SK-N-MC (cell line): ENCODE measurements around the gene THADA.

ENCODE experiments used
- DNase-seq: peaks from one replicate; pipeline ENCODE4 v3.0.0-alpha.2; 2011; ENCODE audit warnings: low read depth, low spot score
- H3K27ac ChIP-seq: fragments of 200-600 bp; sonication (generic); 2 replicates; pipeline ENCODE4 v1.5.1; 2016; ENCODE audit warnings: mixed run types
- H3K36me3 ChIP-seq: fragments of 200-600 bp; sonication (generic); 2 replicates; pipeline ENCODE4 v1.6.1; 2017; ENCODE audit warnings: antibody characterized with exemption, low read length, mixed read lengths; ENCODE audit not compliant: insufficient read depth
- H3K4me3 ChIP-seq: fragments of 200-600 bp; sonication (generic); 2 replicates; pipeline ENCODE4 v1.5.1; 2016
- H3K9ac ChIP-seq: fragments of 200-600 bp; sonication (generic); 2 replicates; pipeline ENCODE4 v1.8.0; 2017; ENCODE audit warnings: mixed run types, mixed read lengths; ENCODE audit not compliant: insufficient read length
- H3K9me3 ChIP-seq: fragments of 200-600 bp; sonication (generic); 2 replicates; pipeline ENCODE4 v1.6.1; 2017; ENCODE audit warnings: low read depth, mild to moderate bottlenecking, antibody characterized with exemption, low read length, moderate library complexity, mixed read lengths
- EZH2 ChIP-seq: fragments of 200-600 bp; sonication (generic); IDR thresholded peaks from one replicate; pipeline ENCODE4 v1.6.1; 2017; ENCODE audit warnings: antibody characterized with exemption
- FOXP2 ChIP-seq: optimal IDR thresholded peaks from 2 replicates; pipeline ENCODE3; 2011; ENCODE audit warnings: mild to moderate bottlenecking, moderate library complexity; ENCODE audit not compliant: insufficient read depth; ENCODE audit errors: extremely low read length, control extremely low read depth
- POLR2AphosphoS5 ChIP-seq: IDR thresholded peaks from 2 replicates; pipeline ENCODE4 v1.6.1; 2012; ENCODE audit warnings: mild to moderate bottlenecking, low read depth, low read length, borderline replicate concordance

Gene THADA

GRCh38 chr2:43631618-43632317, 35.9 kb upstream of the THADA start:
- Histone ChIP-seq H3K4me3 (no peak overlapping the region), H3K9ac (no peak overlapping the region), H3K27ac (no peak overlapping the region), H3K9me3 (no peaks in the 10 kb centered on the region), H3K36me3 (no peaks in the 10 kb centered on the region)
- TF ChIP-seq EZH2 = no peak
- no peak for TF ChIP-seq FOXP2
- no peak for TF ChIP-seq POLR2AphosphoS5
- DNase-seq = no peak

GRCh38 chr2:43622931-43623451, 27.2 kb upstream of the THADA start:
- no peaks in the 10 kb centered on the region for H3K36me3 ChIP-seq
- H3K9ac ChIP-seq = no peak overlapping the region
- TF ChIP-seq POLR2AphosphoS5 (no peak), FOXP2 (no peak), EZH2 (no peak)
- no peak overlapping the region for H3K27ac ChIP-seq
- DNase-seq = no peak
- no peak overlapping the region for H3K4me3 ChIP-seq
- H3K9me3 ChIP-seq = no peaks in the 10 kb centered on the region

GRCh38 chr2:43619511-43619910, 23.7 kb upstream of the THADA start:
- no peak for DNase-seq
- H3K36me3 ChIP-seq = no peaks in the 10 kb centered on the region
- no peaks in the 10 kb centered on the region for H3K9me3 ChIP-seq
- H3K9ac ChIP-seq = no peak overlapping the region
- TF ChIP-seq EZH2 = no peak
- no peak for TF ChIP-seq FOXP2
- TF ChIP-seq POLR2AphosphoS5 = no peak
- H3K4me3 ChIP-seq = no peak overlapping the region
- H3K27ac ChIP-seq = no peak overlapping the region

- Histone ChIP-seq H3K9me3 (no peaks in the 10 kb centered on the region), H3K27ac (no peak overlapping the region), H3K9ac (no peak overlapping the region), H3K36me3 (no peaks in the 10 kb centered on the region), H3K4me3 (no peak overlapping the region)
- TF ChIP-seq EZH2 (no peak), POLR2AphosphoS5 (no peak), FOXP2 (no peak)
- no peak for DNase-seq
Measured at GRCh38 chr2:43616967-43617680, 21.3 kb upstream of the THADA start.

- TF ChIP-seq EZH2 (no peak), POLR2AphosphoS5 (no peak), FOXP2 (no peak)
- DNase-seq = no peak
- no peak overlapping the region for H3K27ac ChIP-seq
Measured at GRCh38 chr2:43612944-43613343, 17.1 kb upstream of the THADA start.

GRCh38 chr2:43611987-43612894, 16.4 kb upstream of the THADA start:
- Histone ChIP-seq H3K4me3 (0 out of 2 replicates have a peak overlapping the region, but pooled peaks have one; percentile 2), H3K36me3 (no peaks in the 10 kb centered on the region), H3K9ac (no peak overlapping the region), H3K27ac (no peak overlapping the region), H3K9me3 (no peaks in the 10 kb centered on the region)
- no peak for TF ChIP-seq POLR2AphosphoS5
- no peak for TF ChIP-seq FOXP2
- TF ChIP-seq EZH2 = no peak
- DNase-seq = peak; percentile 72

More at GRCh38 chr2:43612944-43613343, 17.1 kb upstream of the THADA start:
- Histone ChIP-seq H3K4me3 (0 out of 2 replicates have a peak overlapping the region, but pooled peaks have one; percentile 2), H3K9me3 (no peaks in the 10 kb centered on the region), H3K9ac (no peak overlapping the region), H3K36me3 (no peaks in the 10 kb centered on the region)

- H3K36me3 ChIP-seq = no peaks in the 10 kb centered on the region
- no peak overlapping the region for H3K27ac ChIP-seq
- TF ChIP-seq EZH2 (no peak), POLR2AphosphoS5 (no peak), FOXP2 (no peak)
- no peak for DNase-seq
- no peaks in the 10 kb centered on the region for H3K9me3 ChIP-seq
- no peak overlapping the region for H3K9ac ChIP-seq
- no peak overlapping the region for H3K4me3 ChIP-seq
Measured at GRCh38 chr2:43610361-43610760, 14.5 kb upstream of the THADA start.
